SK-N-SH (cell line): ENCODE measurements around the gene IL4R. TPM values are rescaled to one million over a fixed set of nuclear protein-coding genes. Genes with fewer than 3 reads are reported as not detected.

Source experiments
- CTCF ChIA-PET: fragments of 300-600, 350-600 bp; formaldehyde crosslinking; extraction: SDS; loops from one replicate; lab custom pipeline; 2021; lab: Yijun Ruan, JAX
- POLR2A ChIA-PET: fragments of 350-600 bp; sonication (Branson Sonifier 250); formaldehyde crosslinking; extraction: SDS; loops from one replicate; lab custom pipeline; 2020; ENCODE audit warnings: antibody characterized with exemption, inconsistent platforms; lab: Yijun Ruan, JAX
- DNase-seq: peaks from one replicate; pipeline ENCODE4 v3.0.0; 2012
- H2AFZ ChIP-seq: fragments of 200-600 bp; sonication (generic); 2 replicates; pipeline ENCODE4 v1.8.1; 2016; ENCODE audit warnings: antibody characterized with exemption, mild to moderate bottlenecking, low read depth
- H3F3A ChIP-seq: fragments of 200-600 bp; sonication (generic); replicated peaks from 2 replicates; pipeline ENCODE3; 2016; ENCODE audit warnings: antibody characterized with exemption, mild to moderate bottlenecking; ENCODE audit not compliant: insufficient read depth
- H3K27ac ChIP-seq, 2 experiments: fragments of 200-500 bp in 1 of 2; fragments of 200-600 bp in 1 of 2; sonication (Bioruptor generic) in 1 of 2; sonication (generic), shearing (Covaris generic) in 1 of 2; 2 replicates each; pipeline versions ENCODE4 v1.5.1 to v1.6.1; 2014 to 2016; ENCODE audit warnings: low read depth in 2 of 2, inconsistent platforms in 1 of 2, low read length in 1 of 2, mild to moderate bottlenecking in 1 of 2, mixed read lengths in 1 of 2
- H3K27me3 ChIP-seq: fragments of 200-600 bp; sonication (generic), shearing (Covaris generic); 2 replicates; pipeline ENCODE4 v1.6.1; 2016; ENCODE audit warnings: mixed run types; ENCODE audit not compliant: insufficient read depth
- H3K36me3 ChIP-seq, 2 experiments: fragments of 200-500 bp in 1 of 2; fragments of 200-600 bp in 1 of 2; sonication (Bioruptor generic) in 1 of 2; sonication (generic) in 1 of 2; replicated peaks in 1 of 2; 2 replicates each; pipeline versions ENCODE3 to v1.5.1; 2014 to 2016; ENCODE audit warnings: low read length in 1 of 2, mild to moderate bottlenecking in 1 of 2; ENCODE audit not compliant: insufficient read depth in 2 of 2, control insufficient read depth in 1 of 2
- H3K4me1 ChIP-seq, 2 experiments: fragments of 200-500 bp in 1 of 2; fragments of 200-600 bp in 1 of 2; sonication (Bioruptor generic) in 1 of 2; sonication (generic), shearing (Covaris generic) in 1 of 2; 2 replicates each; pipeline versions ENCODE4 v1.5.1 to v1.6.1; 2014 to 2016; ENCODE audit warnings: low read depth in 1 of 2, low read length in 1 of 2, mixed run types in 1 of 2; ENCODE audit not compliant: insufficient read depth in 2 of 2, control insufficient read depth in 1 of 2
- H3K4me2 ChIP-seq: fragments of 200-600 bp; sonication (generic), shearing (Covaris generic); 2 replicates; pipeline ENCODE4 v1.6.1; 2017; ENCODE audit warnings: mixed run types
- H3K4me3 ChIP-seq, 2 experiments: fragments of 200-500 bp in 1 of 2; fragments of 200-600 bp in 1 of 2; sonication (Bioruptor generic) in 1 of 2; sonication (generic), shearing (Covaris generic) in 1 of 2; 2 replicates each; pipeline versions ENCODE4 v1.5.1 to v1.8.1; 2014 to 2016; ENCODE audit warnings: low read depth in 2 of 2, inconsistent platforms in 1 of 2, low read length in 1 of 2, mild to moderate bottlenecking in 1 of 2, mixed read lengths in 1 of 2, moderate library complexity in 1 of 2
- H3K79me2 ChIP-seq: fragments of 200-600 bp; sonication (generic); 2 replicates; pipeline ENCODE4 v1.8.1; 2017; ENCODE audit warnings: mild to moderate bottlenecking; ENCODE audit not compliant: insufficient read depth
- H3K9ac ChIP-seq: fragments of 200-600 bp; sonication (generic); 2 replicates; pipeline ENCODE4 v1.6.1; 2017; ENCODE audit warnings: mixed run types
- H3K9me2 ChIP-seq: fragments of 200-600 bp; sonication (generic); 2 replicates; pipeline ENCODE4 v1.6.1; 2017; ENCODE audit warnings: mixed run types
- H3K9me3 ChIP-seq: fragments of 200-600 bp; sonication (generic); 2 replicates; pipeline ENCODE4 v1.6.1; 2017; ENCODE audit warnings: mixed run types, mild to moderate bottlenecking, moderate library complexity
- H4K20me1 ChIP-seq: fragments of 200-600 bp; sonication (generic); 2 replicates; pipeline ENCODE4 v1.6.1; 2017; ENCODE audit warnings: mild to moderate bottlenecking, mixed run types; ENCODE audit not compliant: insufficient read depth
- ELF1 ChIP-seq: IDR thresholded peaks from 2 replicates; pipeline ENCODE4 v1.4.0; 2012
- FOSL2 ChIP-seq: IDR thresholded peaks from 2 replicates; pipeline ENCODE4 v1.4.0; 2012; ENCODE audit warnings: low read depth, mild to moderate bottlenecking, moderate library complexity, borderline replicate concordance
- FOXM1 ChIP-seq: IDR thresholded peaks from 2 replicates; pipeline ENCODE4 v1.4.0; 2012; ENCODE audit warnings: low read depth, mild to moderate bottlenecking
- JUND ChIP-seq: IDR thresholded peaks from 2 replicates; pipeline ENCODE4 v1.4.0; 2012
- MEF2A ChIP-seq: IDR thresholded peaks from 2 replicates; pipeline ENCODE4 v1.4.0; 2012; ENCODE audit warnings: low read depth, borderline replicate concordance
- NFIC ChIP-seq: IDR thresholded peaks from 2 replicates; pipeline ENCODE4 v1.4.0; 2012; ENCODE audit warnings: borderline replicate concordance
- NRF1 ChIP-seq: IDR thresholded peaks from 2 replicates; pipeline ENCODE4 v1.6.1; 2012; ENCODE audit warnings: low read depth, mild to moderate bottlenecking, low read length
- SIN3A ChIP-seq: IDR thresholded peaks from 2 replicates; pipeline ENCODE4 v1.6.1; 2012; ENCODE audit warnings: low read depth, mild to moderate bottlenecking, low read length, moderate library complexity, borderline replicate concordance
- TAF1 ChIP-seq: IDR thresholded peaks from 2 replicates; pipeline ENCODE4 v1.6.1; 2012; ENCODE audit warnings: low read depth, mild to moderate bottlenecking, low read length, moderate library complexity, borderline replicate concordance
- TEAD4 ChIP-seq: IDR thresholded peaks from 2 replicates; pipeline ENCODE4 v1.4.0; 2012; ENCODE audit warnings: mild to moderate bottlenecking, borderline replicate concordance; ENCODE audit not compliant: insufficient read depth
- YY1 ChIP-seq: IDR thresholded peaks from 2 replicates; pipeline ENCODE4 v1.4.0; 2012; ENCODE audit warnings: low read depth, mild to moderate bottlenecking
- WGBS: methylation state at CpG from one replicate; pipeline ENCODE4 v1.1.6; 2017; ENCODE audit warnings: low lambda C conversion rate; 5-methylcytosine and 5-hydroxymethylcytosine counted together
- polyA plus RNA-seq, 3 experiments: library from polyadenylated mRNA; depleted of rRNA; stranded (reverse); fragments of >200 nt; gene quantifications; 2 replicates each; pipeline ENCODE4 v1.2.3, GENCODE V29; 2012
- TF ChIP-seq, protein P1 (sequence below): IDR thresholded peaks from 2 replicates; pipeline ENCODE4 v1.6.1; 2012; ENCODE audit warnings: mild to moderate bottlenecking, low read depth, low read length, moderate library complexity

IL4R gene
- polyA plus RNA-seq, 1 of the 3 experiments (the other 2 are of a cell fraction), result 16.1 TPM

DNA sequence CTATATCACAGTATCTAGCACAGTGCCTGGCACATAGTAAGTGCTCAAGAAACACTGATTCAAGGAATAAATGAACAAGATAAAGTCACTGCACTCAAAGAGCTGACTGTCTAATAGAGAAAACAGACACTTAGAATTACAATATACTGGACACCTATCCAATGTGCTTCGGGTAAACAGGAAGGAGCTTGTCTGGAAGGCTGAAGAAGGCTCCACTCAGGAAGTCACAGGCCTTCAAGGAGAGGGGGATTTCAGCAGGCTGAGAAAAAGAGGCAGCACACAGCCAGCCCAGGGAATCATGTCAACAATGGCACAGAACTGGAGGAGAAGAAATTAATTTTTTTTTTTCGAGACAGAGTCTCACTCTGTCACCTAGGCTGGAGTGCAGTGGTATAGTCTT, 9.7 kb upstream of the IL4R start:
- Histone ChIP-seq H3K27me3 (no peaks in the 10 kb centered on the region), H3K4me3 (no peak overlapping the region), H3K9ac (no peak overlapping the region), H3K9me2 (no peaks in the 10 kb centered on the region), H3K4me1 (no peaks in the 10 kb centered on the region), H4K20me1 (no peaks in the 10 kb centered on the region), H3K9me3 (peaks cover 6% of the 10 kb centered on the region; the same call in 1 of the 2 replicates), H2AFZ (no peak overlapping the region), H3K4me2 (no peak overlapping the region), H3K36me3 (no peaks in the 10 kb centered on the region), H3F3A (peaks cover 3% of the 10 kb centered on the region), H3K79me2 (no peaks in the 10 kb centered on the region), H3K27ac (no peak overlapping the region)
- DNase-seq, result no peak
- CTCF ChIA-PET, result no interaction called here
- POLR2A ChIA-PET, result no interaction called here
- 21% methylated on average over 2 of the region's 2 CpGs for WGBS
- TF ChIP-seq ELF1 (no peak), MEF2A (no peak), NFIC (no peak), JUND (no peak), FOXM1 (no peak), YY1 (no peak)
- TF ChIP-seq, protein P1, sequence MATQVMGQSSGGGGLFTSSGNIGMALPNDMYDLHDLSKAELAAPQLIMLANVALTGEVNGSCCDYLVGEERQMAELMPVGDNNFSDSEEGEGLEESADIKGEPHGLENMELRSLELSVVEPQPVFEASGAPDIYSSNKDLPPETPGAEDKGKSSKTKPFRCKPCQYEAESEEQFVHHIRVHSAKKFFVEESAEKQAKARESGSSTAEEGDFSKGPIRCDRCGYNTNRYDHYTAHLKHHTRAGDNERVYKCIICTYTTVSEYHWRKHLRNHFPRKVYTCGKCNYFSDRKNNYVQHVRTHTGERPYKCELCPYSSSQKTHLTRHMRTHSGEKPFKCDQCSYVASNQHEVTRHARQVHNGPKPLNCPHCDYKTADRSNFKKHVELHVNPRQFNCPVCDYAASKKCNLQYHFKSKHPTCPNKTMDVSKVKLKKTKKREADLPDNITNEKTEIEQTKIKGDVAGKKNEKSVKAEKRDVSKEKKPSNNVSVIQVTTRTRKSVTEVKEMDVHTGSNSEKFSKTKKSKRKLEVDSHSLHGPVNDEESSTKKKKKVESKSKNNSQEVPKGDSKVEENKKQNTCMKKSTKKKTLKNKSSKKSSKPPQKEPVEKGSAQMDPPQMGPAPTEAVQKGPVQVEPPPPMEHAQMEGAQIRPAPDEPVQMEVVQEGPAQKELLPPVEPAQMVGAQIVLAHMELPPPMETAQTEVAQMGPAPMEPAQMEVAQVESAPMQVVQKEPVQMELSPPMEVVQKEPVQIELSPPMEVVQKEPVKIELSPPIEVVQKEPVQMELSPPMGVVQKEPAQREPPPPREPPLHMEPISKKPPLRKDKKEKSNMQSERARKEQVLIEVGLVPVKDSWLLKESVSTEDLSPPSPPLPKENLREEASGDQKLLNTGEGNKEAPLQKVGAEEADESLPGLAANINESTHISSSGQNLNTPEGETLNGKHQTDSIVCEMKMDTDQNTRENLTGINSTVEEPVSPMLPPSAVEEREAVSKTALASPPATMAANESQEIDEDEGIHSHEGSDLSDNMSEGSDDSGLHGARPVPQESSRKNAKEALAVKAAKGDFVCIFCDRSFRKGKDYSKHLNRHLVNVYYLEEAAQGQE, result no peak

DNA sequence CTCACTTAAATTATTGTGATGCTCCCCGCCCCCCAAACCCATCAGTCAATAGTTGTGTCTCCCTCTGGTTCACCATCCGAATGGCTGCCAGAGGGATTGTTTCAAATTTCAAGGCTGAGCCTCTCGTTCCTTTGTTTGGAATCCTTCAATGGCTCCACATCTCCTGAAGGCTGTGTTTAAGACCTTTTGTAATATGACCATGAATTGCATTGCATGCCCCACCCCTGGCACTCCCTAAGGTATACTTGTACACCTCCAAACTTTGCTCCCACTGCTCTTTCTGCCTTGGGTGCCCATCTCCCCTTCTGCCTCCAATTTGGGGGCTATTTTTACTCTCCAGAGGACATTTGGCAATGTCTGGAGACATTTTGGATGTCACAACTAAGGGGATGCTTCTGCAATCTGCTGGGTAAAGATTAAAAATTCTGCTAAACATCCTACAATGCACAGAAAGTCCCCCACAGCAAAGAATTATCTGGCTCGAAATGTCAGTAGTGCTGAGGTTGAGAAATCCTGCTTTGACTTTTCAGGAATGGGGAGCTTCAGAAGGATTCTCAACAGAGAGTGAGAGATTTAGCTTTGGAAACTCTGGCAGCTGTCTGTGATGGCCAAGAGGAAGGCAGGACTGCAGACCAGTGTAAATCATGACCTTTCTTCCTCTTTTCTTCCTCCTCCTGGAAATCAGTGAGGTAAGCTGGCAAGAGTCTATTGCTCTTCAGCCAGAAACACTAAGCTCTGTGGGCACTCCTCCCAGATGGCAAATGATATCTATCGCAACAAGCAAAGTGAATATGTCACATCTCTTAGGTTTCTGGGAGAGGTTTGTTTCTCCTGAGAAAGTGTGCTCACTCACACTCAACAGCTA, 8.7 kb upstream of the IL4R start:
- Histone ChIP-seq H3K27me3 (no peaks in the 10 kb centered on the region), H3F3A (peaks cover 3% of the 10 kb centered on the region), H3K4me1 (no peaks in the 10 kb centered on the region), H3K9me3 (peaks cover 6% of the 10 kb centered on the region; the same call in 1 of the 2 replicates), H3K79me2 (no peaks in the 10 kb centered on the region), H3K4me3 (no peak overlapping the region), H3K27ac (no peak overlapping the region), H3K36me3 (no peaks in the 10 kb centered on the region), H3K9me2 (no peaks in the 10 kb centered on the region), H3K9ac (no peak overlapping the region), H4K20me1 (no peaks in the 10 kb centered on the region), H3K4me2 (no peak overlapping the region), H2AFZ (no peak overlapping the region)
- TF ChIP-seq FOSL2 (no peak), YY1 (no peak), SIN3A (no peak), TAF1 (no peak), TEAD4 (no peak), NRF1 (no peak)
- POLR2A ChIA-PET, result interaction anchor here (1.2 kb wide), 1 partner anchor 37 kb away, joined by 3 read pairs; the partner anchor contains the start of gene NSMCE1
- CTCF ChIA-PET, result interaction anchor here (0.6 kb wide), 1 partner anchor 63 kb away, joined by 3 read pairs; no protein-coding TSS in a partner anchor
- DNase-seq, result no peak
- WGBS, result 54% methylated on average over 5 of the region's 5 CpGs
